Measurements from ENCODE around the gene GSTA1. TPM values are rescaled to one million over a fixed set of nuclear protein-coding genes. Genes with fewer than 3 reads are reported as not detected.
"Not testable (repeated sequence)": the region's sequence is repeated elsewhere in the genome, so short reads cannot be mapped to it uniquely, and the experiment has no call there.

The GSTA1 gene
- total and polyA plus RNA-seq, 3 donors from 2014 or later: 307 to 577 (median 349) TPM

GRCh38 chr6:52801188-52801841 lies 2.3 kb downstream of the GSTA1 start:
- intact Hi-C loops (cut with DNase I; ENCODE audit: low total_unique reads): loop anchor here (10.0 kb wide), 1 partner anchor 547 kb away; no protein-coding TSS in a partner anchor
- Histone ChIP-seq H3K27ac (no peak overlapping the region), H3K4me1 (peaks cover 2% of the 10 kb centered on the region), H3K36me3 (ENCODE audit: low read depth, missing control alignments) (no peaks in the 10 kb centered on the region), H3K4me3 (peak overlapping the region in 1 of 2 donors; percentile 58), H3K27me3 (no peaks in the 10 kb centered on the region), H3K9me3 (no peaks in the 10 kb centered on the region)
- no peak for TF ChIP-seq POLR2A (IDR thresholded peaks at IDR 0.05)
- no peak for TF ChIP-seq CTCF (IDR thresholded peaks at IDR 0.05)
- no peak for DNase-seq
- WGBS, 2 donors: 59 to 76% methylated on average over 2 of the region's 2 CpGs

GRCh38 chr6:52799272-52799671 lies 4.3 kb downstream of the GSTA1 start:
- 44 to 57% methylated on average over 1 of the region's 1 CpG for WGBS, 2 donors
- H3K27me3 ChIP-seq; H3K4me1 ChIP-seq; H3K27ac ChIP-seq; H3K9me3 ChIP-seq; DNase-seq; intact Hi-C loops (cut with DNase I; ENCODE audit: low total_unique reads); H3K36me3 ChIP-seq (ENCODE audit: low read depth, missing control alignments); H3K4me3 ChIP-seq: not testable (repeated sequence)

- H3K27ac ChIP-seq; H3K4me1 ChIP-seq; H3K9me3 ChIP-seq; DNase-seq; H3K27me3 ChIP-seq; H3K4me3 ChIP-seq; H3K36me3 ChIP-seq (ENCODE audit: low read depth, missing control alignments); intact Hi-C loops (cut with DNase I; ENCODE audit: low total_unique reads): not testable (repeated sequence)
- WGBS, 2 donors: 80 to 85% methylated on average over 2 of the region's 2 CpGs
Observed at GRCh38 chr6:52794366-52794765, 9.2 kb downstream of the GSTA1 start.

GRCh38 chr6:52790861-52791260 lies 12.8 kb downstream of the GSTA1 start:
- WGBS, 2 donors: 0% methylated on average over 1 of the region's 1 CpG
- intact Hi-C loops (cut with DNase I; ENCODE audit: low total_unique reads): no loop called here
- DNase-seq: no peak
- H3K27ac ChIP-seq: no peak overlapping the region
- no peaks in the 10 kb centered on the region for H3K27me3 ChIP-seq
- no peaks in the 10 kb centered on the region for H3K36me3 ChIP-seq (ENCODE audit: low read depth, missing control alignments)
- no peaks in the 10 kb centered on the region for H3K9me3 ChIP-seq
- peaks cover 10% of the 10 kb centered on the region for H3K4me1 ChIP-seq
- no peak for TF ChIP-seq CTCF (IDR thresholded peaks at IDR 0.05)
- TF ChIP-seq POLR2A (IDR thresholded peaks at IDR 0.05): no peak
- no peak overlapping the region for H3K4me3 ChIP-seq

- DNase-seq; H3K4me1 ChIP-seq; H3K36me3 ChIP-seq (ENCODE audit: low read depth, missing control alignments); H3K27me3 ChIP-seq; H3K4me3 ChIP-seq; H3K9me3 ChIP-seq; intact Hi-C loops (cut with DNase I; ENCODE audit: low total_unique reads): not testable (repeated sequence)
- peak overlapping the region in 1 of 2 donors; percentile 50 for H3K27ac ChIP-seq
- WGBS, 2 donors: 68 to 80% methylated on average over 1 of the region's 1 CpG
Observed at GRCh38 chr6:52789658-52790057, 14.0 kb downstream of the GSTA1 start.

GRCh38 chr6:52788478-52788877 lies 15.1 kb downstream of the GSTA1 start:
- H3K27me3 ChIP-seq: no peaks in the 10 kb centered on the region
- H3K27ac ChIP-seq: peak overlapping the region; percentile 29 to 50
- TF ChIP-seq POLR2A (IDR thresholded peaks at IDR 0.05) (no peak), CTCF (IDR thresholded peaks at IDR 0.05) (no peak)
- peak; percentile 51 for DNase-seq
- intact Hi-C loops (cut with DNase I; ENCODE audit: low total_unique reads): no loop called here
- no peaks in the 10 kb centered on the region for H3K9me3 ChIP-seq
- no peak overlapping the region for H3K4me3 ChIP-seq
- WGBS, 2 donors: 25 to 27% methylated on average over 3 of the region's 3 CpGs
- H3K4me1 ChIP-seq: peaks cover 10% of the 10 kb centered on the region
- no peaks in the 10 kb centered on the region for H3K36me3 ChIP-seq (ENCODE audit: low read depth, missing control alignments)

All from testis (tissue), 3 donors.